Mesenchymal stem cell (in vitro differentiated cells and primary cell): ENCODE measurements around the gene DEDD.
A peak's percentile ranks its signal among the peaks of the same experiment; 100 is the strongest.

Experiments used
- DNase-seq: peaks from one replicate; pipeline ENCODE4 v3.0.0-alpha.2; 2013
- H2AFZ ChIP-seq: one replicate; pipeline ENCODE4 v1.6.1; 2013; ENCODE audit warnings: low read depth, mild to moderate bottlenecking, control low read depth, inconsistent platforms, low read length, moderate library complexity
- H2AK5ac ChIP-seq: 2 replicates; pipeline ENCODE4 v1.6.1; 2013; ENCODE audit warnings: low read length, moderate library complexity, mild to moderate bottlenecking, inconsistent platforms; ENCODE audit not compliant: severe bottlenecking
- H2BK120ac ChIP-seq: one replicate; pipeline ENCODE4 v1.6.1; 2013; ENCODE audit warnings: low read depth, mild to moderate bottlenecking, inconsistent platforms, low read length, moderate library complexity
- H2BK12ac ChIP-seq, 2 experiments: one replicate each; pipeline ENCODE4 v1.6.1; 2013; ENCODE audit warnings: inconsistent platforms in 2 of 2, low read length in 2 of 2, mild to moderate bottlenecking in 2 of 2, moderate library complexity in 2 of 2, control low read depth in 1 of 2
- H2BK15ac ChIP-seq: one replicate; pipeline ENCODE4 v1.6.1; 2013; ENCODE audit warnings: mild to moderate bottlenecking, low read depth, inconsistent platforms; ENCODE audit not compliant: poor library complexity, severe bottlenecking
- H2BK5ac ChIP-seq: 2 replicates; pipeline ENCODE4 v1.6.1; 2013; ENCODE audit warnings: low read depth, mild to moderate bottlenecking, low read length, control low read depth, inconsistent platforms; ENCODE audit not compliant: poor library complexity, severe bottlenecking
- H3K14ac ChIP-seq, 2 experiments: one replicate each; pipeline ENCODE4 v1.6.1; 2013; ENCODE audit warnings: inconsistent platforms in 2 of 2, low read length in 2 of 2, control low read depth in 1 of 2, mild to moderate bottlenecking in 1 of 2, moderate library complexity in 1 of 2
- H3K18ac ChIP-seq, 2 experiments: one replicate each; pipeline ENCODE4 v1.6.1; 2013; ENCODE audit warnings: inconsistent platforms in 2 of 2, low read length in 2 of 2, control low read depth in 1 of 2, low read depth in 1 of 2, mild to moderate bottlenecking in 1 of 2
- H3K23ac ChIP-seq, 2 experiments: one replicate each; pipeline ENCODE4 v1.6.1; 2013; ENCODE audit warnings: inconsistent platforms in 2 of 2, low read length in 2 of 2, mild to moderate bottlenecking in 2 of 2, moderate library complexity in 2 of 2, control low read depth in 1 of 2
- H3K27ac ChIP-seq: 2 replicates; pipeline ENCODE4 v1.5.1; 2013; ENCODE audit warnings: mild to moderate bottlenecking, moderate library complexity, low read length, control low read depth, inconsistent platforms; ENCODE audit not compliant: poor library complexity, severe bottlenecking
- H3K27me3 ChIP-seq, 2 experiments: 2 replicates each; pipeline versions ENCODE4 v1.6.1 to v1.7.0; 2013; ENCODE audit warnings: low read length in 2 of 2, mild to moderate bottlenecking in 2 of 2, moderate library complexity in 2 of 2, control low read depth in 1 of 2, inconsistent platforms in 1 of 2; ENCODE audit not compliant: control insufficient read depth in 1 of 2, insufficient read depth in 1 of 2
- H3K36me3 ChIP-seq, 2 experiments: 2 replicates each; pipeline versions ENCODE4 v1.6.1 to v1.7.0; 2013; ENCODE audit warnings: low read length in 2 of 2, control low read depth in 1 of 2, inconsistent platforms in 1 of 2, low read depth in 1 of 2, mild to moderate bottlenecking in 1 of 2; ENCODE audit not compliant: insufficient read depth in 2 of 2, control insufficient read depth in 1 of 2
- H3K4ac ChIP-seq, 2 experiments: one replicate each; pipeline ENCODE4 v1.6.1; 2013; ENCODE audit warnings: inconsistent platforms in 2 of 2, low read length in 2 of 2, mild to moderate bottlenecking in 2 of 2, moderate library complexity in 2 of 2, control low read depth in 1 of 2, low read depth in 1 of 2
- H3K4me1 ChIP-seq: 2 replicates; pipeline ENCODE4 v1.6.1; 2013; ENCODE audit warnings: low read depth, low read length, control low read depth; ENCODE audit not compliant: control insufficient read depth, insufficient read depth
- H3K4me2 ChIP-seq: 2 replicates; pipeline ENCODE4 v1.6.1; 2013; ENCODE audit warnings: low read length, mild to moderate bottlenecking, inconsistent platforms; ENCODE audit not compliant: poor library complexity, severe bottlenecking
- H3K4me3 ChIP-seq, 2 experiments: 2 replicates each; pipeline versions ENCODE4 v1.5.1 to v1.7.0; 2013; ENCODE audit warnings: low read length in 2 of 2, mild to moderate bottlenecking in 2 of 2, control low read depth in 1 of 2, low read depth in 1 of 2; ENCODE audit not compliant: insufficient read depth in 1 of 2
- H3K79me1 ChIP-seq: replicated peaks from 2 replicates; pipeline ENCODE4 v1.6.1; 2013; ENCODE audit warnings: mild to moderate bottlenecking, control low read depth, low read length, inconsistent platforms; ENCODE audit not compliant: poor library complexity, severe bottlenecking
- H3K9ac ChIP-seq: 2 replicates; pipeline ENCODE4 v1.7.0; 2013; ENCODE audit warnings: mild to moderate bottlenecking, low read length, moderate library complexity
- H3K9me3 ChIP-seq: 2 replicates; pipeline ENCODE4 v1.7.0; 2013; ENCODE audit warnings: mild to moderate bottlenecking, low read length; ENCODE audit not compliant: control insufficient read depth
- H4K8ac ChIP-seq: one replicate; pipeline ENCODE4 v1.6.1; 2013; ENCODE audit warnings: inconsistent platforms, mild to moderate bottlenecking, low read length, moderate library complexity
- H4K91ac ChIP-seq: one replicate; pipeline ENCODE4 v1.6.1; 2013; ENCODE audit warnings: mild to moderate bottlenecking, low read length, inconsistent platforms
- WGBS: methylation state at CpG from one replicate; pipeline ENCODE4 v1.1.7; 2013; ENCODE audit warnings: mixed read lengths; 5-methylcytosine and 5-hydroxymethylcytosine counted together

Gene DEDD

GRCh38 chr1:161160671-161161145 is 28.2 kb upstream of the DEDD start:
- Histone ChIP-seq H3K4me3 (no peak overlapping the region), H3K36me3 (peaks cover 49 to 63% of the 10 kb centered on the region in 2 experiments), H3K27me3 (no peaks in the 10 kb centered on the region), H3K4me2 (no peak overlapping the region), H2AK5ac (no peak overlapping the region), H3K4ac (no peak overlapping the region), H3K79me1 (peaks cover 37% of the 10 kb centered on the region), H3K9me3 (no peaks in the 10 kb centered on the region), H2BK5ac (no peak overlapping the region), H2BK120ac (no peak overlapping the region), H3K4me1 (peaks cover 22% of the 10 kb centered on the region), H2BK12ac (no peak overlapping the region), H3K9ac (peak overlapping the region; percentile 91), H4K8ac (no peak overlapping the region), H4K91ac (peak overlapping the region; percentile 18), H3K23ac (no peak overlapping the region), H3K14ac (no peak overlapping the region), H3K18ac (no peak overlapping the region), H2BK15ac (no peak overlapping the region), H3K27ac (no peak overlapping the region), H2AFZ (no peak overlapping the region)
- DNase-seq, result no peak
- 97% methylated on average over 22 of the region's 22 CpGs for WGBS

- Histone ChIP-seq H3K23ac (peak overlapping the region in 1 of 2 experiments; percentile 40), H2BK5ac (no peak overlapping the region), H2BK120ac (peak overlapping the region; percentile 74), H3K27ac (no peak overlapping the region), H2BK15ac (no peak overlapping the region), H2BK12ac (no peak overlapping the region), H2AFZ (peak overlapping the region; percentile 64), H3K27me3 (no peaks in the 10 kb centered on the region), H3K4me3 (peak overlapping the region; percentile 84 to 92), H3K9ac (peak overlapping the region; percentile 91), H3K4ac (peak overlapping the region; percentile 57 to 83), H3K36me3 (peaks cover 47 to 60% of the 10 kb centered on the region in 2 experiments), H3K79me1 (peaks cover 44% of the 10 kb centered on the region), H2AK5ac (no peak overlapping the region), H3K4me1 (peaks cover 22% of the 10 kb centered on the region), H3K4me2 (peak overlapping the region; percentile 76), H3K18ac (peak overlapping the region; percentile 63 to 93), H3K9me3 (no peaks in the 10 kb centered on the region), H4K91ac (no peak overlapping the region), H3K14ac (peak overlapping the region; percentile 35 to 87), H4K8ac (peak overlapping the region; percentile 96)
- no peak for DNase-seq
- WGBS, result 11% methylated on average over 9 of the region's 11 CpGs
These were observed 27.4 kb upstream of the DEDD start for GRCh38 chr1:161159913-161160243.

GRCh38 chr1:161159087-161159912 is 26.8 kb upstream of the DEDD start, which contains the start of gene USP21:
USP21 (plus strand) TSS chr1:161159500; CDS start chr1:161160641, 1,141 bp downstream.
- 2% methylated on average over 59 of the region's 60 CpGs for WGBS
- peak within 1 kb of the TSS; percentile 96 for H4K8ac ChIP-seq

GRCh38 chr1:161158316-161159010 is 26.0 kb upstream of the DEDD start:
- Histone ChIP-seq H3K4me2 (no peak overlapping the region), H3K4ac (peak overlapping the region in 1 of 2 experiments; percentile 7), H3K9me3 (no peaks in the 10 kb centered on the region), H4K8ac (peak overlapping the region; percentile 24), H3K4me1 (peaks cover 23% of the 10 kb centered on the region), H3K27me3 (no peaks in the 10 kb centered on the region), H2BK5ac (no peak overlapping the region), H3K27ac (peak overlapping the region; percentile 45), H3K23ac (no peak overlapping the region), H2BK15ac (no peak overlapping the region), H3K36me3 (peaks cover 39 to 46% of the 10 kb centered on the region in 2 experiments), H4K91ac (no peak overlapping the region), H2BK12ac (no peak overlapping the region), H3K14ac (no peak overlapping the region), H2BK120ac (no peak overlapping the region), H3K79me1 (peaks cover 39% of the 10 kb centered on the region), H2AK5ac (no peak overlapping the region), H3K9ac (peak overlapping the region; percentile 91), H3K4me3 (peak overlapping the region in 1 of 2 experiments; percentile 92), H3K18ac (no peak overlapping the region), H2AFZ (peak overlapping the region; percentile 64)
- 92% methylated on average over 9 of the region's 9 CpGs for WGBS
- DNase-seq, result no peak

More at GRCh38 chr1:161159087-161159912, 26.8 kb upstream of the DEDD start, which contains the start of gene USP21:
- Histone ChIP-seq H3K23ac (peak within 1 kb of the TSS in 1 of 2 experiments; percentile 40), H2BK120ac (peak within 1 kb of the TSS; percentile 74), H3K9ac (peak within 1 kb of the TSS; percentile 91), H3K4me2 (peak within 1 kb of the TSS; percentile 83), H2BK5ac (no peak within 1 kb of the TSS), H3K27ac (peak within 1 kb of the TSS; percentile 45), H4K91ac (peak within 1 kb of the TSS; percentile 97), H3K4ac (peak within 1 kb of the TSS; percentile 57 to 83), H3K79me1 (peaks cover 44% of the 10 kb centered on the region), H3K18ac (peak within 1 kb of the TSS; percentile 63 to 93), H3K36me3 (peaks cover 43 to 55% of the 10 kb centered on the region in 2 experiments), H2AFZ (peak within 1 kb of the TSS; percentile 64), H2BK12ac (no peak within 1 kb of the TSS), H3K4me1 (peaks cover 23% of the 10 kb centered on the region), H2AK5ac (peak within 1 kb of the TSS; percentile 8), H3K9me3 (no peaks in the 10 kb centered on the region), H3K14ac (peak within 1 kb of the TSS; percentile 35 to 87), H2BK15ac (peak within 1 kb of the TSS; percentile 86), H3K4me3 (peak within 1 kb of the TSS; percentile 84 to 92), H3K27me3 (no peaks in the 10 kb centered on the region)
- peak; percentile 92 for DNase-seq
